WTC11 (cell line): ENCODE results near the gene MAP6. TPM values are rescaled to one million over a fixed set of nuclear protein-coding genes. Genes with fewer than 3 reads are reported as not detected.

Experiments used
- ATAC-seq: fragments of 200-7000 bp; cut with Tn5 transposase; 2 replicates; pipeline ENCODE4 v1.10.0; 2021; ENCODE audit warnings: mild to moderate bottlenecking, moderate library complexity
- CTCF ChIA-PET: fragments of 300-600 bp; sonication (Branson Sonifier 250); formaldehyde crosslinking; loops from one replicate; lab custom pipeline; 2021; ENCODE audit warnings: antibody characterized with exemption; lab: Charles Lee
- POLR2A ChIA-PET: fragments of 350-600 bp; sonication (Branson Sonifier 250); formaldehyde crosslinking; loops from one replicate; lab custom pipeline; 2021; ENCODE audit warnings: antibody characterized with exemption; lab: Charles Lee
- DNase-seq: peaks from one replicate; pipeline ENCODE4 v3.0.0; 2021; ENCODE audit warnings: low spot score
- H3K27ac Mint-ChIP-seq: 2 replicates; pipeline ENCODE4 v1.8.0; 2021; ENCODE audit warnings: mixed read lengths
- H3K27me3 Mint-ChIP-seq: 2 replicates; pipeline ENCODE4 v1.8.0; 2021; ENCODE audit warnings: low read depth, mild to moderate bottlenecking, moderate library complexity, mixed read lengths
- H3K36me3 Mint-ChIP-seq: 2 replicates; pipeline ENCODE4 v1.8.0; 2021; ENCODE audit warnings: mixed read lengths
- H3K4me1 Mint-ChIP-seq: 2 replicates; pipeline ENCODE4 v1.8.0; 2022; ENCODE audit warnings: mixed read lengths
- H3K4me3 Mint-ChIP-seq: 2 replicates; pipeline ENCODE4 v1.8.0; 2021; ENCODE audit warnings: mild to moderate bottlenecking, moderate library complexity, mixed read lengths
- H3K9me3 Mint-ChIP-seq: 2 replicates; pipeline ENCODE4 v1.8.0; 2021; ENCODE audit warnings: mixed read lengths
- AFF4 ChIP-seq: sonication (generic); formaldehyde crosslinking; IDR thresholded peaks from 2 replicates; pipeline ENCODE4 v1.8.1; 2023; ENCODE audit warnings: mild to moderate bottlenecking, missing genetic modification reagents, borderline replicate concordance
- ATF1 ChIP-seq: sonication (generic); formaldehyde crosslinking; IDR thresholded peaks from 2 replicates; pipeline ENCODE4 v1.8.1; 2023; ENCODE audit warnings: mild to moderate bottlenecking, moderate library complexity, missing genetic modification reagents
- ETV6 ChIP-seq: sonication (generic); formaldehyde crosslinking; IDR thresholded peaks from 2 replicates; pipeline ENCODE4 v1.8.1; 2022; ENCODE audit warnings: mild to moderate bottlenecking, missing genetic modification reagents
- FOXP4 ChIP-seq: sonication (generic); formaldehyde crosslinking; IDR thresholded peaks from 2 replicates; pipeline ENCODE4 v1.8.0; 2022; ENCODE audit warnings: mild to moderate bottlenecking, missing genetic modification reagents
- GRHL2 ChIP-seq: fragments of 250-450 bp; sonication (Bioruptor Pico); IDR thresholded peaks from 2 replicates; pipeline ENCODE4 v1.8.0; 2022; ENCODE audit warnings: mild to moderate bottlenecking, moderate library complexity; ENCODE audit not compliant: insufficient replicate concordance, severe bottlenecking
- JAZF1 ChIP-seq: fragments of 250-450 bp; sonication (Bioruptor Pico); IDR thresholded peaks from 2 replicates; pipeline ENCODE4 v1.9.0; 2021; ENCODE audit warnings: moderate library complexity, mild to moderate bottlenecking, inconsistent platforms
- RELA ChIP-seq: sonication (generic); formaldehyde crosslinking; IDR thresholded peaks from 2 replicates; pipeline ENCODE4 v1.8.1; 2022; ENCODE audit warnings: missing genetic modification reagents, mild to moderate bottlenecking, borderline replicate concordance
- RORB ChIP-seq: fragments of 250-450 bp; sonication (Bioruptor Pico); IDR thresholded peaks from 2 replicates; pipeline ENCODE4 v1.9.0; 2021; ENCODE audit warnings: mild to moderate bottlenecking
- SP1 ChIP-seq: sonication (generic); formaldehyde crosslinking; conservative IDR thresholded peaks from 2 replicates; pipeline ENCODE4 v1.8.1; 2022; ENCODE audit warnings: missing genetic modification reagents
- TEAD4 ChIP-seq: sonication (generic); formaldehyde crosslinking; IDR thresholded peaks from 2 replicates; pipeline ENCODE4 v1.8.0; 2022; ENCODE audit warnings: mild to moderate bottlenecking, missing genetic modification reagents
- ZBTB21 ChIP-seq: sonication (generic); formaldehyde crosslinking; IDR thresholded peaks from 2 replicates; pipeline ENCODE4 v1.8.1; 2023; ENCODE audit warnings: mild to moderate bottlenecking, missing genetic modification reagents, borderline replicate concordance
- ZNF138 ChIP-seq: sonication (generic); formaldehyde crosslinking; conservative IDR thresholded peaks from 2 replicates; pipeline ENCODE4 v1.8.1; 2022; ENCODE audit warnings: mild to moderate bottlenecking, moderate library complexity, missing genetic modification reagents
- ZNF263 ChIP-seq: sonication (generic); formaldehyde crosslinking; IDR thresholded peaks from 2 replicates; pipeline ENCODE4 v1.8.1; 2022; ENCODE audit warnings: low read depth, mild to moderate bottlenecking, moderate library complexity, missing genetic modification reagents
- ZNF317 ChIP-seq: sonication (generic); formaldehyde crosslinking; IDR thresholded peaks from 2 replicates; pipeline ENCODE4 v1.8.1; 2023; ENCODE audit warnings: low read depth, mild to moderate bottlenecking, moderate library complexity, missing genetic modification reagents, borderline replicate concordance
- ZNF532 ChIP-seq: fragments of 250-450 bp; sonication (Bioruptor Pico); IDR thresholded peaks from 2 replicates; pipeline ENCODE4 v1.9.0; 2021; ENCODE audit warnings: mild to moderate bottlenecking, borderline replicate concordance
- total RNA-seq: library from RNA; stranded (reverse); gene quantifications from 3 replicates; pipeline ENCODE4 v1.2.3, GENCODE V29; 2021
- TF ChIP-seq, protein P1 (sequence below): fragments of 250-450 bp; sonication (Bioruptor Pico); IDR thresholded peaks from 2 replicates; pipeline ENCODE4 v1.9.0; 2021; ENCODE audit warnings: moderate library complexity, mild to moderate bottlenecking, inconsistent platforms, borderline replicate concordance
- TF ChIP-seq, protein P2 (sequence below): sonication (generic); formaldehyde crosslinking; conservative IDR thresholded peaks from 2 replicates; pipeline ENCODE4 v1.8.1; 2022; ENCODE audit warnings: mild to moderate bottlenecking, missing genetic modification reagents

Gene MAP6
- total RNA-seq, 1 experiment from 2014 or later: 0.90 TPM

DNA sequence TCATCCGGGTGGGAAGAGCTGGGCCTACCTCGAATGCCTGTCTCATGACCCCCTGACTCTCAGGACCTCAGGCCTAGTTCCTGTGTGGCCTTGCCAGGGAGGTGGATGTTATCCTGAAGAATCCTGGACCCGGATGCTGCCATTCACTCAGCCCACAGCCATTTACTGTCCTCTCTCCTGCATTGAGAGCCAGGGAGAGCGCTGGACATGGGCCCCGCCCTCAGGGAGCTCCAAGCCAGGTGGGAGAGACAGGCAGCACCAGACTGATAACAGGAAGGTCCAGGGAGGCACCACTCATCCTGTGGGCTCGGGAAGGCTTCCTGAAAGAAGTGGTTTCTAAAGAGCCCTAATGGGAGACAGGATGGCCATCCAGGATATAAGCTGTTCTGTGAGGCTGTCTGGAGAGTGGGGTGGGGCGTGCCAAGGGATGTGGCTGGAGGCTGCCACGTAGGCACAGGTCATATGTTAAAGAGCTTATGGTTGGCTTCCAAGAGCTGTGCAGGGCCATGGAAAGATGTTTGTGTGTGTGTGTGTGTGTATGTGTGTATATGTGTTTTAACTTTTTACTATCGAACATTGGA is 98.2 kb downstream of the MAP6 start (continued):
- TF ChIP-seq ZNF532 (CRISPR knock-in tag) (no peak), ATF1 (CRISPR knock-in tag) (no peak), ZNF317 (CRISPR knock-in tag) (no peak), GRHL2 (CRISPR knock-in tag) (no peak), ZNF263 (no peak), JAZF1 (no peak)
- TF ChIP-seq, protein P1, sequence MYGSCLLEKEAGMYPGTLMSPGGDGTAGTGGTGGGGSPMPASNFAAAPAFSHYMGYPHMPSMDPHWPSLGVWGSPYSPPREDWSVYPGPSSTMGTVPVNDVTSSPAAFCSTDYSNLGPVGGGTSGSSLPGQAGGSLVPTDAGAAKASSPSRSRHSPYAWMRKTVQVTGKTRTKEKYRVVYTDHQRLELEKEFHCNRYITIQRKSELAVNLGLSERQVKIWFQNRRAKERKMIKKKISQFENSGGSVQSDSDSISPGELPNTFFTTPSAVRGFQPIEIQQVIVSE (CRISPR knock-in tag): no peak

DNA sequence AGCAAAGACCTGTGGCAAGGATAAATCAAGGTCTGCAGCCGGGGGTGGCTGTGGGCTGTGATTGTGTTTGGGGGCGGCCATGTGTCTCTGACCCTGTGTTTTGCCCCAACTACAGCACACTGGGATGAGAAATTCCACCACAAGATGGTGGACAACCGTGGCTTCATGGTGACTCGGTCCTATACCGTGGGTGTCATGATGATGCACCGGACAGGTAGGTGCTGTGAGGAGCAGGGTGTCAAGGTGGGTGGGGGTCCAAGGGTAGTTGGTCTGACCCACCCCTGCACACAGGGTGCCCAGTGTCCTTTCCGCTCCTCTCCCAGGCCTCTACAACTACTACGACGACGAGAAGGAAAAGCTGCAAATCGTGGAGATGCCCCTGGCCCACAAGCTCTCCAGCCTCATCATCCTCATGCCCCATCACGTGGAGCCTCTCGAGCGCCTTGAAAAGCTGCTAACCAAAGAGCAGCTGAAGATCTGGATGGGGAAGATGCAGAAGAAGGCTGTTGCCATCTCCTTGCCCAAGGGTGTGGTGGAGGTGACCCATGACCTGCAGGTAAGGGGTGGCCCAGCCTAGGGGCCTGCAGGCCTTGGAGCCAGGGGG is 100.1 kb downstream of the MAP6 start:
- POLR2A ChIA-PET: interaction anchor here (1.2 kb wide), 1 partner anchor 15 kb away, joined by 3 read pairs; no protein-coding TSS in a partner anchor
- Mint-ChIP-seq H3K4me3 (no peak overlapping the region), H3K27me3 (no peaks in the 10 kb centered on the region), H3K27ac (no peak overlapping the region), H3K4me1 (peaks cover 27% of the 10 kb centered on the region), H3K9me3 (no peaks in the 10 kb centered on the region), H3K36me3 (peaks cover 69% of the 10 kb centered on the region)
- no peak for DNase-seq
- ATAC-seq: no peak
- TF ChIP-seq ZBTB21 (CRISPR knock-in tag) (no peak), FOXP4 (CRISPR knock-in tag) (no peak), AFF4 (no peak)
- CTCF ChIA-PET: no interaction called here

DNA sequence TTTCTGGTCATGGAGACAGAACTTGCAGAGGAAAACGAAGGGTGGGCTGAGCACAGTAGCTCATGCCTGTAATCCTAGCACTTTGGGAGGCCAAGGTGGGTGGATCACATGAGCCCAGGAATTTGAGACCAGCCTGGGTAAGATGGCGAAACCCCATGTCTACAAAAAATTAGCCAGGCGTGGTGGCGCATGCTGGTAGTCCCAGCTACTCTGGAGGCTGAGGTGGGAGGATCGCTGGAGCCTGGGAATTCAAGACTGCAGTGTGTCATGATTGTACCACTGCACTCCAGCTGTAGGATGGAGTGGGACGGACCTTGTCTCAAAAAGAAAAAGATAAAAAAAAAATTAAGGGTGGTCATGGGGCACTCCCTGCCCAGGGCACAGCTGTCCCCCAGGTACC is 100.9 kb downstream of the MAP6 start:
- Mint-ChIP-seq H3K4me1 (peaks cover 31% of the 10 kb centered on the region), H3K4me3 (no peak overlapping the region), H3K27ac (0 out of 2 replicates have a peak overlapping the region, but pooled peaks have one; percentile 36), H3K9me3 (no peaks in the 10 kb centered on the region), H3K27me3 (no peaks in the 10 kb centered on the region), H3K36me3 (peaks cover 66% of the 10 kb centered on the region)
- ATAC-seq (no peak), DNase-seq (no peak)
- ChIA-PET CTCF (interaction anchor here (1.2 to 4.5 kb wide), 2 partner anchors 7 to 36 kb away, joined by 3 to 46 read pairs; no protein-coding TSS in a partner anchor), POLR2A (interaction anchor here (1.2 kb wide), 1 partner anchor 14 kb away, joined by 3 read pairs; no protein-coding TSS in a partner anchor)
- TF ChIP-seq RELA (CRISPR knock-in tag) (no peak), SP1 (CRISPR knock-in tag) (no peak), TEAD4 (CRISPR knock-in tag) (no peak), ETV6 (no peak), FOXP4 (CRISPR knock-in tag) (no peak), ATF1 (CRISPR knock-in tag) (no peak), ZNF138 (no peak), RORB (CRISPR knock-in tag) (no peak)
- TF ChIP-seq, protein P1 (CRISPR knock-in tag): no peak
- TF ChIP-seq, protein P2, sequence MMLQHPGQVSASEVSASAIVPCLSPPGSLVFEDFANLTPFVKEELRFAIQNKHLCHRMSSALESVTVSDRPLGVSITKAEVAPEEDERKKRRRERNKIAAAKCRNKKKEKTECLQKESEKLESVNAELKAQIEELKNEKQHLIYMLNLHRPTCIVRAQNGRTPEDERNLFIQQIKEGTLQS (CRISPR knock-in tag): no peak
